H1 (cell line): ENCODE data around the gene NFAT5. TPM values are rescaled to one million over a fixed set of nuclear protein-coding genes. Genes with fewer than 3 reads are reported as not detected.

ENCODE experiments used
- ATF2 ChIP-seq: IDR thresholded peaks from 2 replicates; pipeline ENCODE4 v1.6.1; 2012; ENCODE audit warnings: low read length, inconsistent platforms
- BRCA1 ChIP-seq: IDR thresholded peaks from 2 replicates; pipeline ENCODE4 v1.6.1; 2012; ENCODE audit warnings: low read depth, low read length, improper control_type of control experiment
- E2F6 ChIP-seq: IDR thresholded peaks from 2 replicates; pipeline ENCODE4 v1.6.1; 2012; ENCODE audit warnings: inconsistent platforms
- NANOG ChIP-seq: IDR thresholded peaks from 2 replicates; pipeline ENCODE4 v1.6.1; 2011; ENCODE audit warnings: low read length, low read depth, mild to moderate bottlenecking, inconsistent platforms; ENCODE audit not compliant: insufficient read depth, poor library complexity, severe bottlenecking
- TAF1 ChIP-seq: IDR thresholded peaks from 2 replicates; pipeline ENCODE4 v1.6.1; 2011; ENCODE audit warnings: mild to moderate bottlenecking, low read depth, low read length
- polyA plus RNA-seq, 7 experiments: library from polyadenylated mRNA; depleted of rRNA in 3 of 7; stranded (reverse) in 5 of 7; unstranded in 2 of 7; fragments of >200 nt in 5 of 7; fragments of 200-250 nt in 2 of 7; gene quantifications; 1 replicate in 5 of 7; 2 replicates in 1 of 7; 4 replicates in 1 of 7; pipeline versions ENCODE4 v1.2.1 to v1.2.3, GENCODE V29; 2011 to 2013; ENCODE audit warnings: missing spikeins in 2 of 7, mixed read lengths in 2 of 7
- total RNA-seq: library from RNA; stranded (reverse); fragmentation: NEBNext Ultra II Directional; extraction: Animal tissue kit (Norgen Biotek cat#: 25700); gene quantifications from 2 replicates; pipeline ENCODE4 v1.2.1, GENCODE V29; 2021

NFAT5 gene
- total and polyA plus RNA-seq, 2 of the 8 experiments (the other 6 are each of a cell fraction or from before 2014, with no cell fraction given): 8.9 to 29.0 TPM

- TF ChIP-seq ATF2 (no peak), BRCA1 (no peak), TAF1 (no peak), E2F6 (no peak), NANOG (no peak)
Observed at GRCh38 chr16:69712277-69712676, 146.5 kb downstream of the NFAT5 start (continued).
